SK-N-SH treated with all-trans-retinoic acid at 6 μM for 48 hours (cell line): Measurements from ENCODE around the gene ANKRD11.
"Not testable (repeated sequence)": the region's sequence is repeated elsewhere in the genome, so short reads cannot be mapped to it uniquely, and the experiment has no call there.

Experiments used
- GLIS3 ChIP-seq: fragments of 250-450 bp; sonication (Bioruptor Pico); IDR thresholded peaks from 2 replicates; pipeline ENCODE4 v1.5.0; 2020; ENCODE audit warnings: mild to moderate bottlenecking, moderate library complexity
- ZC3H10 ChIP-seq: fragments of 250-450 bp; sonication (Bioruptor Pico); IDR thresholded peaks from 2 replicates; pipeline ENCODE4 v1.5.1; 2021; ENCODE audit warnings: mild to moderate bottlenecking, moderate library complexity
- ZFP30 ChIP-seq: fragments of 450-650 bp; formaldehyde crosslinking; IDR thresholded peaks from 2 replicates; pipeline ENCODE4 v1.5.0; 2022; ENCODE audit warnings: mild to moderate bottlenecking, moderate library complexity

DNA sequence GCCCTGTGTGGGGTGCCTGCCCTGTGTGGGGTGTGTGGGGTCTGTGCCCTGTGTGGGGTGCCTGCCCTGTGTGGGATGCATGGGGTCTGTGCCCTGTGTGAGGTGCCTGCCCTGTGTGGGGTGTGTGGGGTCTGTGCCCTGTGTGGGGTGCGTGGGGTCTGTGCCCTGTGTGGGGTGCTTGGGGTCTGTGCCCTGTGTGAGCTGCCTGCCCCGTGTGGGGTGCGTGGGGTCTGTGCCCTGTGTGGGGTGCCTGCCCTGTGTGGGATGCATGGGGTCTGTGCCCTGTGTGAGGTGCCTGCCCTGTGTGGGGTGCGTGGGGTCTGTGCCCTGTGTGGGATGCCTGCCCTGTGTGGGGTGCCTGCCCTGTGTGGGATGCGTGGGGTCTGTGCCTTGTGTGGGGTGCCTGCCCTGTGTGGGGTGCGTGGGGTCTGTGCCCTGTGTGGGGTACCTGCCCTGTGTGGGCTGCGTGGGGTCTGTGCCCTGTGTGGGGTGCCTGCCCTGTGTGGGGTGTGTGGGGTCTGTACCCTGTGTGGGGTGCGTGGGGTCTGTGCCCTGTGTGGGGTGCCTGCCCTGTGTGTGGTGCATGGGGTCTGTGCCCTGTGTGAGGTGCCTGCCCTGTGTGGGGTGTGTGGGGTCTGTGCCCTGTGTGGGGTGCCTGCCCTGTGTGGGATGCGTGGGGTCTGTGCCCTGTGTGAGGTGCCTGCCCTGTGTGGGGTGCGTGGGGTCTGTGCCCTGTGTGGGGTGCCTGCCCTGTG is 190.8 kb downstream of the ANKRD11 start:
- TF ChIP-seq GLIS3 (CRISPR knock-in tag); ZFP30 (CRISPR knock-in tag); ZC3H10: not testable (repeated sequence)
